Neuron (in vitro differentiated cells): ENCODE measurements around the gene C17orf50.

Experiments
- H2AFZ ChIP-seq: one replicate; pipeline ENCODE4 v1.6.1; 2013; ENCODE audit warnings: low read depth, mild to moderate bottlenecking, inconsistent platforms, low read length, moderate library complexity
- H3K27me3 ChIP-seq: one replicate; pipeline ENCODE4 v1.6.1; 2013; ENCODE audit warnings: low read length; ENCODE audit not compliant: insufficient read depth
- H3K36me3 ChIP-seq: one replicate; pipeline ENCODE4 v1.6.1; 2013; ENCODE audit warnings: low read length; ENCODE audit not compliant: insufficient read depth
- H3K4me1 ChIP-seq: one replicate; pipeline ENCODE4 v1.6.1; 2013; ENCODE audit warnings: low read length; ENCODE audit not compliant: insufficient read depth
- H3K4me3 ChIP-seq: 2 replicates; pipeline ENCODE4 v1.5.1; 2013; ENCODE audit warnings: mild to moderate bottlenecking, low read length, moderate library complexity
- H3K9me3 ChIP-seq: one replicate; pipeline ENCODE4 v1.6.1; 2013; ENCODE audit warnings: low read length

The C17orf50 gene

DNA sequence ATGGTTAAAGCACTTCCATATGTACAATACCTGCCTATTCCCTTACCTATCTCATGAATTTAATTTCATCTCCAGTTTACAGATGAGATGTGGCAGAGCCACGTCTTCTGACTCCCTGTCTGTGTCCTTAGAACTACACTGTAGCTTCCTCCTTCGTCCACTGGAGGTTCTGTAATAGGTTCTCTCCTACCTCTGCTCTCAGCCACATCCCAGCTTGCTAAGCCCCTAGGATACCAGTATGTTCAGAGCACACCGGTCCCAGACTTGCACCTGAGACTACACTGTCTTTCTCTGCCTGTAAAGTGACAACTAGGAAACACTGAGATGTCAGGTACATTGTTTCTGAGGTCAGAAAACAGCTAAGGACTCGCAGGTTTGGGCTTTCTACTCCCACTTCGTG, 33.1 kb upstream of the C17orf50 start:
- no peaks in the 10 kb centered on the region for H3K27me3 ChIP-seq

DNA sequence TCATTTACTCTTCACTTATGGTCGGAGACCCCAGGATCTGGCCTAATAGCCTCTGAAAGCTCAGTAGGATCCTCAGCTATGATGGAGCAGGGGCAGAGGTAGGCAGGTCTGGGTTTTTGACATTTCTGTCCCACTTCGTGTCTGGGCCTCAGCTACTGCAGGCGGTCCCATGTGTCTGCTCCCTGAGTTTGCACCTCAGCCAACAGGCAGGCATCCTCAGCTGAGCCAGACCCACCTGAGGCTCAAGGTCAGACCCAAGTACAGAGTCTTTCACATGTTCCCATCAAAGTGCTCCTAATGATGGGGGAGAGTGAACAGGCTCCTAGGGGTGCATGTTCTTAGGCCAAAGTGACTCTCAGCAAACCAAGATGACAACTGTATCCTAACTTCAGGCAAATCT, 32.1 kb upstream of the C17orf50 start:
- H2AFZ ChIP-seq: no peak overlapping the region
- no peaks in the 10 kb centered on the region for H3K9me3 ChIP-seq
- H3K27me3 ChIP-seq: no peaks in the 10 kb centered on the region
- peaks cover 32% of the 10 kb centered on the region for H3K36me3 ChIP-seq
- no peak overlapping the region for H3K4me3 ChIP-seq
- H3K4me1 ChIP-seq: peaks cover 15% of the 10 kb centered on the region

More for the DNA sequence above, 33.1 kb upstream of the C17orf50 start:
- no peak overlapping the region for H2AFZ ChIP-seq
- no peaks in the 10 kb centered on the region for H3K9me3 ChIP-seq
- H3K4me3 ChIP-seq: no peak overlapping the region
- peaks cover 40% of the 10 kb centered on the region for H3K36me3 ChIP-seq
- peaks cover 15% of the 10 kb centered on the region for H3K4me1 ChIP-seq

GRCh38 chr17:35729405-35729833, 31.3 kb upstream of the C17orf50 start:
- Histone ChIP-seq H2AFZ (no peak overlapping the region), H3K9me3 (no peaks in the 10 kb centered on the region), H3K36me3 (peaks cover 23% of the 10 kb centered on the region), H3K27me3 (no peaks in the 10 kb centered on the region), H3K4me1 (peaks cover 15% of the 10 kb centered on the region), H3K4me3 (no peak overlapping the region)

- peaks cover 14% of the 10 kb centered on the region for H3K36me3 ChIP-seq
Measured at GRCh38 chr17:35730400-35731005, 30.2 kb upstream of the C17orf50 start.

GRCh38 chr17:35731239-35731916, 29.3 kb upstream of the C17orf50 start, which contains the start of gene RASL10B:
Gene RASL10B, plus strand, starts transcription at chr17:35731639. Its CDS starts 3,546 bp downstream, at chr17:35735185.
- peaks cover 15% of the 10 kb centered on the region for H3K4me1 ChIP-seq
- H3K36me3 ChIP-seq: peaks cover 8% of the 10 kb centered on the region
- no peaks in the 10 kb centered on the region for H3K9me3 ChIP-seq
- H3K27me3 ChIP-seq: no peaks in the 10 kb centered on the region
- peak within 1 kb of the TSS; percentile 9 for H2AFZ ChIP-seq
- H3K4me3 ChIP-seq: peak within 1 kb of the TSS; percentile 52

More at GRCh38 chr17:35730400-35731005, 30.2 kb upstream of the C17orf50 start:
- Histone ChIP-seq H3K4me3 (no peak overlapping the region), H3K9me3 (no peaks in the 10 kb centered on the region), H2AFZ (no peak overlapping the region), H3K27me3 (no peaks in the 10 kb centered on the region), H3K4me1 (peaks cover 15% of the 10 kb centered on the region)

GRCh38 chr17:35731917-35732805, 28.5 kb upstream of the C17orf50 start:
- H3K4me1 ChIP-seq: peaks cover 15% of the 10 kb centered on the region

DNA sequence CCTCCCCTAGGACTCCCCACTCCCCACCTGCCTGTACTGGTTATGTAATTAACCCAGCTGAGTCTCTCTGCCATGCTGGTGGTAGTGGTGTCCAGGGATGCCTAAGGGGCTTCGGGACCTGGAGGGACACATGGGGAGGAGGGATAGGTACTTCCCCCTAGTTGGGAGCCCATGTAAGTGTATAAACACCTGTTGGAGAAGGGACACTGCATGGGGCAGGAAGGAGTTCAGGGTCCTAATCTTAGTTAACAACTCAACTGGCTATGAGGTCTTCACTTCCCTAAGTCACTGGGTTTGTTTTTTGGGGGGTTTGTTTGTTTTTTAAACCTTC, 27.9 kb upstream of the C17orf50 start:
- H3K36me3 ChIP-seq: peaks cover 2% of the 10 kb centered on the region
- no peaks in the 10 kb centered on the region for H3K27me3 ChIP-seq
- H3K9me3 ChIP-seq: no peaks in the 10 kb centered on the region
- H3K4me1 ChIP-seq: peaks cover 15% of the 10 kb centered on the region
- no peak overlapping the region for H2AFZ ChIP-seq
- peak overlapping the region; percentile 52 for H3K4me3 ChIP-seq

More at GRCh38 chr17:35731917-35732805, 28.5 kb upstream of the C17orf50 start:
- H3K4me3 ChIP-seq: peak overlapping the region; percentile 52
- H3K36me3 ChIP-seq: peaks cover 4% of the 10 kb centered on the region
- H2AFZ ChIP-seq: no peak overlapping the region
- no peaks in the 10 kb centered on the region for H3K9me3 ChIP-seq
- no peaks in the 10 kb centered on the region for H3K27me3 ChIP-seq

DNA sequence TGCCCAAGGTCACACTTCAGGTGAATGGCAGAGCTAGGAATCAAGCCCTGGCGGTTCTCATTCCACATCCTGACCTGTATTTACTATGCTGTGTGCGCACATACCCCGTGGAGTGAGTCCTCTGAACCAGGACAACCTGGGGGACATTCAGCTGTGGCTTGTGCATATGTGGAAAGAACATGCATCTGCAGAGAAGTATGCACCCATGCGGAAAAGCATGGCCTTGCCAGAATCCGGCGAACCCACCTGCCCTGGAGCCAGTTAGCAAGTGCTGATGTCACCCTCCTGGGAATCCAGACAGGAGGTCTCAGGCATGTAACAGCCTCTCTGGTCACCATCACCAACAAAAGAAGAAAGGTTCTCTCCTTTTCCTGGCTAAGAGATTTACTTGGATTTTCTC, 27.3 kb upstream of the C17orf50 start:
- Histone ChIP-seq H2AFZ (no peak overlapping the region), H3K4me3 (no peak overlapping the region), H3K27me3 (no peaks in the 10 kb centered on the region), H3K4me1 (peaks cover 15% of the 10 kb centered on the region), H3K36me3 (no peaks in the 10 kb centered on the region), H3K9me3 (no peaks in the 10 kb centered on the region)

- peaks cover 14% of the 10 kb centered on the region for H3K4me1 ChIP-seq
- H3K36me3 ChIP-seq: no peaks in the 10 kb centered on the region
- no peaks in the 10 kb centered on the region for H3K27me3 ChIP-seq
- no peak overlapping the region for H2AFZ ChIP-seq
- no peak overlapping the region for H3K4me3 ChIP-seq
- no peaks in the 10 kb centered on the region for H3K9me3 ChIP-seq
Measured at GRCh38 chr17:35734396-35734795, 26.3 kb upstream of the C17orf50 start.

DNA sequence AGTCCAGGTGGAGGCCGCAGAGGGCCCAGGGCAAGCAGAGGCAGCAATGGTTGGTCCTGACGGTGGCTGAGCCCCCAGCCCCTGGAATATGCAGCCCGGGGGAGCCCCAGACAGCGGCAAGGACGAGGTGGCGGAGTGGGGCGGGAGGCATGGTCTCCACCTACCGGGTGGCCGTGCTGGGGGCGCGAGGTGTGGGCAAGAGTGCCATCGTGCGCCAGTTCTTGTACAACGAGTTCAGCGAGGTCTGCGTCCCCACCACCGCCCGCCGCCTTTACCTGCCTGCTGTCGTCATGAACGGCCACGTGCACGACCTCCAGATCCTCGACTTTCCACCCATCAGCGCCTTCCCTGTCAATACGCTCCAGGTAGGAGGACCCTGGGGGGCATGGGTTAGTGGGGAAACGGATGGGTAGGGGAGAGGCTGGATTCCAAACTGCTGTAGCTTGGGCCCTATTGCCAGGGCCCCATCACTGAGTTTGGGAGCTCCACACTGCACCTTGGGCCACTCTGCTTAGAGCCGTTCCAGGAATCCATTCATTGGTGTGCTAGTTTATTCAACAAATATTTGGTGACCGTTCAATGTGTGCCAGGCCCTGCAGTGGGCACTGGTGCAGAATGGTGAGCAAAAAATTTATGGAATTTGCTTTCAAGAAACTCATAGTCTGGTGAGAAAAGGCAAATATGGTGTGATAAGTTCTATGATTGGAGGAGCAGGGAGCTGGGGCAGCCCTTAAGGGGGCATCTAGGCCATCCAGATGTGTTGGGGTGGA, 25.5 kb upstream of the C17orf50 start:
- H3K9me3 ChIP-seq: no peaks in the 10 kb centered on the region
- H3K4me3 ChIP-seq: no peak overlapping the region
- no peaks in the 10 kb centered on the region for H3K36me3 ChIP-seq
- no peak overlapping the region for H2AFZ ChIP-seq
- no peaks in the 10 kb centered on the region for H3K27me3 ChIP-seq
- H3K4me1 ChIP-seq: peaks cover 12% of the 10 kb centered on the region

GRCh38 chr17:35736236-35736635, 24.5 kb upstream of the C17orf50 start:
- no peaks in the 10 kb centered on the region for H3K27me3 ChIP-seq
- H2AFZ ChIP-seq: no peak overlapping the region
- peaks cover 6% of the 10 kb centered on the region for H3K4me1 ChIP-seq
- H3K4me3 ChIP-seq: no peak overlapping the region
- no peaks in the 10 kb centered on the region for H3K36me3 ChIP-seq
- no peaks in the 10 kb centered on the region for H3K9me3 ChIP-seq

GRCh38 chr17:35738519-35739133, 22.1 kb upstream of the C17orf50 start:
- no peaks in the 10 kb centered on the region for H3K9me3 ChIP-seq
- no peaks in the 10 kb centered on the region for H3K27me3 ChIP-seq
- H3K4me3 ChIP-seq: no peak overlapping the region
- no peaks in the 10 kb centered on the region for H3K4me1 ChIP-seq
- H3K36me3 ChIP-seq: no peaks in the 10 kb centered on the region
- no peak overlapping the region for H2AFZ ChIP-seq
